ENCODE measurements around the gene RBFOX2.
"Not testable (repeated sequence)": the region's sequence is repeated elsewhere in the genome, so short reads cannot be mapped to it uniquely, and the experiment has no call there.

Gene RBFOX2

DNA sequence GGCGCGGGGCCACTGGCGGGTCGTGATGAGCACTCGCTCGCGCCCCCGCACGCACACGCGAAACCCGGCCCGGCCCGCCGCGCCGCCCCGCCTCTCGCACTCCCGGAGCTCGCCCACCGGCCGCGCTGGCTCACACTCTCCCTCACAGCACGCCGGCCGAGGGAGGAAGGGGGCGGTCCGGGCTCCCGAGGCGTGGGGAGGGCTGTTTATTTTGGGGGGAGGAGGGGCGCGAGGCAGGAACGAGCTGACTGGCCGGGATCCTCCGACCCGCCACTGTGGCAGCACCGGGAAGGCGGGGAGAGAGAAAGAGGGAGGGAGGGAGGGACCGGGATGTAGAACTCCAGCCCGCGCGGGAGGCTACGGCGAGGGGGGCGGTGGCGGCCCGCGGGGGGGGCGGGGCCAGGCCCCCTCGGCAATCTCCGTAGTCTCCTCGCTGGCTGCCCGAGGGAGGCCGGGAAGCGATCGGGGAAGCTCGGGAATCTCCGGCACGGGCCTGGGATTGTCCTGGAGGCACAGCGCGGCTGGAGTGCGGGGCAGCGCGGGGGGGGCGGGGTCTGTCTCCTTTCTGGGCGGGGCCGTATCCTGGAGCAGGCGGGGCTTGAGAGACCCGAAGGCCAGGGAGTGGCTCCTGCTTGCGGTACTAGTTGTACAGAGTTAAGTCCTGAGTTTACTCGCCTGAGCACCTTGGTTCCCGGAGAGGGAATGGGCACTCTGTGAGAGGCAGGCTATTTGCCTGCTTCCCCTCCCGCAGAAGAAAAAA lies at the start of gene RBFOX2:
RBFOX2 (minus strand) TSS at position 179 of the 760 bp plus-strand sequence. CDS start 399 bp downstream, outside the sequence.
- FAIRE-seq = no peak

- no peak for FAIRE-seq
Measured at GRCh38 chr22:36077271-36077670, 48.6 kb upstream of the RBFOX2 start.

- no peak for FAIRE-seq
Measured at GRCh38 chr22:36075724-36076123, 47.1 kb upstream of the RBFOX2 start.

GRCh38 chr22:36075230-36075629 lies 46.6 kb upstream of the RBFOX2 start:
- no peak for FAIRE-seq

DNA sequence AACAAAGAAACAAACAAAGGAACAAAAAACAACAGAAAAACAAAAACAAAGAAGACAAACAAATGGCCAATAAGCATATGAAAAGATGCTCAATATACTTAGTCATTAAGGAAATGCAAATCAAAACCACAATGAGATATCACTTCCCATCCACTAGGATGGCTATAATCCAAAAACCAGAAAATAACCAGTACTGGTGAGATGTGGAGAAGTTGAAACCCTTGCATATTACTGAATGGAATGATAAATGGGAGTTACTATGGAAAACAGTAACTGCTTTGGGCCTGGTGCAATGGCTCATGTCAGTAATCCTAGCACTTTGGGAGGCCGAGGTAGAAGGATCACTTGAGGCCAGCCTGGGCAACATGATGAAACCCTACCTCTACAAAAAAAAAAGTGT lies 44.9 kb upstream of the RBFOX2 start:
- FAIRE-seq = no peak

- FAIRE-seq = not testable (repeated sequence)
Measured at GRCh38 chr22:36070645-36071044, 42.0 kb upstream of the RBFOX2 start.

DNA sequence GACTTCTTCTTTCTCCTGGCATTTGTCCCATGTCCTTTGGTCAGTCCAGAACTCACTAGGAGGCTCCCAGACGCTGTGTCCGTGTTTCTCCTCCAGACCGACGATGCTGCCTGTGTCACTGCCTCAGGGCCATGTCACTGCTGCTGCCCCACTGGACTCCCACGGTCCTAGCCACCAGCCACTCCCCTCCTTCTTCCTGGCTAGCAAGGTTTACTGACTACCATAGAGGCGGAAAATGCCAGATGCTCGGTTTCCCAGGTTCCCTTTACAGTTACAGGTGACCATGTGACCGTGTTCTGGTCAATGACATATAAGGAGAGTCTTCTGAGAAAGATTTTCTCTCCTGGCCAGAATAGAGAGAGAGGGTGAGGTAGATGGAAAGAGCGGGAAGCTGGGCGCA lies 40.7 kb upstream of the RBFOX2 start:
- no peak for FAIRE-seq

DNA sequence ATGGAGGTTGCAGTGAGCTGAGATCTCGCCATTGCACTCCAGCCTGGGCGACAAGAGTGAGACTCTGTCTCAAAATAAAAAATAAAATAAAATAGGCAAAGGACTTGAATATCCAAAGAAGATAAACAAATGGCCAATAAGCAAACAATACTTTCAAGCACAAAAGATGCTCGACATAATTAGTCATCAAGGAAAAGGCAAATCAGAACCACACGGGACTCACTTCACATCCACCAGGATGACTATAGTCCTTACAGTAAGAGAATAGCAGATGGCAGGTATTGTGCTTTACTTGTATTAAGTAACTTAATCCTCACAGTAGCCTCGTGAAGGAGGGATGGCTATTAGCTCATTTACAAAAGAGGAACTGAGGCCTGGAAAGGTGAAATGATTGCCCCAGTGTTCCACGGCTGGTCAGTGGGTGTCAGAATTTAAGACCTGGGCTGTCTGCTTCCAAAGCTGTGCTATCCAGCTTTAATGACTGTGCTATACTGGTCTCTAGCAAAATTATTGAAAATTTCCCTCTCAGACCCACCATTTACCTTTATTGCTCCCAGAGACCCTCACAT lies 40.2 kb upstream of the RBFOX2 start:
- no peak for FAIRE-seq

DNA sequence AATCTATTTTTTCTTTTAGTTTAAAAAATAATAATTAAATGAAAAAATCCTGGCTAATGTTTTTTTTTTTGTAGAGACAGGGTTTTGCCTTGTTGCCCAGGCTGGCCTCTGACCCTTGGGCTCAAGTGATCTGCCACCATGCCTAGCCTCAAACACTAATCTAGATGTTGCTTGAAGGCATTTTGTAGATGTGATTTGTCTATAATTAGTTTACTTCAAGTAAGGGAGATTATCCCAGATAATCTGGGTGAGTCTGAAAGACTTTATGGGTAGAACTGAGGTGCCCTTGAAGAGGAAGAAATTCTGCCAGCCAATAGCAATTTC lies 38.6 kb upstream of the RBFOX2 start:
- FAIRE-seq = no peak

DNA sequence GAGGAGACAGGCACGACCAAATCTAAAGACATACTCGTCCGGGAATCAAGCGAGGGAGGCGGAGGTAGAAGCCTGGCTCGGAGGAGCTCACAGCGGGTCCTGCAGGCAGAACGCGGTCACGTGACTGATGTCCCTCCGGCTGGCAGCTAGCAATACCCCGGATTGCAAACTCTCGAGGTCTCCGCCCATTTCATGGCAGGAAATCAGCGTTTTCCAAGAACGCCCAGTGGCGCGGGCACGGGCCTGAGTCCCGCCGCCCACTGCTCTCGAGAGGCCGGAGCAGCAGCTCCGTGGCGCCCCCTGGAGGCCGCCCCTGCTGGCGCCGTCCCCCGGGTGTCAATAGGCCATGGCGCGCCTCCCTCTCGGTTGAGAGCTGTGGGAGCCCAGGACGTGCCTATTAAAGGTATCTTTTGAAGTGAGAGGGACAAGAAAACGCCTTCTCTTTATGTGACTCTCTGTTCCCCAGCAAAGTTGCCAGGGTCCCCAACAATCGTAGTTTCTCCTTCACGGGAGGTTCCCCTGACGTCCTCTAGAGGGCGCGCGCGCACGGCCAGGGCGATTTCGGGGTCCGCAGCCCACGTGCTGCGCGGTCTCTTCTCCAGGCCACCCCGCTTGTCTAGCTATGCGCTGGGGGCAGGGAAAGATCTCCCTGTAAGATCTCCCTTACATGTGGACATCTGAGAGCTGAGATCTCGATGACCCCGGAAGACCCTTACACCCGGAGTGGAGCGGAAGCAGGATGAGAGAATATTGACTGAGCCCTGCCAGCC lies 37.3 kb upstream of the RBFOX2 start:
- FAIRE-seq = peak; percentile 52

GRCh38 chr22:36065462-36065774 lies 36.8 kb upstream of the RBFOX2 start:
- no peak for FAIRE-seq

GRCh38 chr22:36064358-36064757 lies 35.7 kb upstream of the RBFOX2 start:
- no peak for FAIRE-seq

- no peak for FAIRE-seq
Measured at GRCh38 chr22:36056980-36057379, 28.4 kb upstream of the RBFOX2 start.

- FAIRE-seq = no peak
Measured at GRCh38 chr22:36055376-36056295, 27.0 kb upstream of the RBFOX2 start.

DNA sequence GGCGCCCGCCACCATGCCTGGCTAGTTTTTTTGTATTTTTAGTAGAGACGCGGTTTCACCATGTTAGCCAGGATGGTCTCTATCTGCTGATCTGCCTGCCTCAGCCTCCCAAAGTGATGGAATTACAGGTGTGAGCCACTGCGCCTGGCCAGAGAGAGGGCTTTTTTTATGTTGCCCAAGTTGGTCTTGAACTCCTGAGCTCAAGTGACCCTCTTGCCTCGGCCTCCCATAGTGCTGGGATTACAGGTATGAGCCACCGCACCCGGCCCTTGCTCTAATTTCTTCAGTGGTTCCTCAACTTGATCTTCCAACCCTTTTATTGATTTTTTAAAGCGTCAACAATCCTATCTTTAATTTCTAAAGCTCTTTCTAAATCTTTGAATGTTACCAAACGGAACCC lies 25.8 kb upstream of the RBFOX2 start:
- FAIRE-seq = not testable (repeated sequence)

- FAIRE-seq = no peak
Measured at GRCh38 chr22:36053242-36054147, 24.9 kb upstream of the RBFOX2 start.

DNA sequence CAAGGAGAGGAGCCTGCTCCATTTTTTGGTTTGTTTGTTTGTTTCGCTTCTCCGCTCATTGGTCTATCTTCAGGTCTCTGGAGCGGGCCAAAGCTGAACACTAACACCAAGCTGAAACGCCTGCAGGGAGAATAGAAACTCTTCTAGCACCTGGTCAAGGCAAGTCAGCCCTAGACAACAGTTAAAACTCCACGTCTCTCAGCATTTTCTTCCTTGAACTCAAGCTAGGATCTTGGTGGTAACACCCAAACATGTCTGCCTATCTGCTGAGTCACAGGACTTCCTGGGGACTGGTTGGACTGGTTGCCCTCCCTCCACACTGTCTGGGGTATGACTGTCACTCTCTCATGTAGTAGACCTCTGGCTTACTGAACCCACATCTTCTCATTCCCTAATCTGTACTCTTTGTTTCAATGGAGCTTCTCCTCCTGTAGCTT lies 23.9 kb upstream of the RBFOX2 start:
- FAIRE-seq = no peak

DNA sequence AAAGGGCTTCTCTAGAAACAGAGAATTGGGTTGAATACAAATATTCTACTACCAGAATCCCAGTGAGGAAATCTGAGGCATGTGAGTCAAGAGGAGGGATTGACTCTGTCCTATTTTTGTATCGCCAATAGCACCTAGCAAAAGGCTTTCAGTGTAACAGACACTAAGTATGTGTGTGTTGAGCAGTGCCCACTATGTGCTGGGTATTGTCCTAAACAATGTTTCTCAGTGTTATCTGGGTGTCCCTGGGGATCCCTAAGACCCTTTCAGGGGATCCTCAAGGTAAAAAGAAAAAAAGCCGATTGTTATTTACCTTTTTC lies 21.0 kb upstream of the RBFOX2 start:
- no peak for FAIRE-seq

GRCh38 chr22:36048911-36049677 lies 20.5 kb upstream of the RBFOX2 start:
- FAIRE-seq = no peak

GRCh38 chr22:36044517-36044916 lies 15.9 kb upstream of the RBFOX2 start:
- FAIRE-seq = not testable (repeated sequence)

- FAIRE-seq = no peak
Measured at GRCh38 chr22:36042240-36042639, 13.6 kb upstream of the RBFOX2 start.

Data from TTC549 (cell line).